B cell (primary cell): ENCODE measurements around the gene OGDHL. TPM values are rescaled to one million over a fixed set of nuclear protein-coding genes. Genes with fewer than 3 reads are reported as not detected.

ENCODE experiments used
- ATAC-seq: fragments of 200-7000 bp; cut with Tn5 transposase; one replicate; pipeline ENCODE4 v1.10.0; 2021; ENCODE audit warnings: low read depth, mild to moderate bottlenecking, moderate number of reproducible peaks, moderate library complexity
- CTCF ChIA-PET: fragments of 350-600 bp; sonication (Branson Sonifier 250); formaldehyde crosslinking; loops from one replicate; lab custom pipeline; 2021; ENCODE audit warnings: antibody characterized with exemption, inconsistent platforms; lab: Charles Lee
- POLR2A ChIA-PET: fragments of 350-600 bp; sonication (Branson Sonifier 250); formaldehyde crosslinking; loops from one replicate; lab custom pipeline; 2021; ENCODE audit warnings: antibody characterized with exemption; lab: Charles Lee
- DNase-seq: peaks from one replicate; pipeline ENCODE4 v3.0.0; 2013
- H2AFZ ChIP-seq: 2 replicates; pipeline ENCODE4 v1.6.1; 2012; ENCODE audit warnings: mild to moderate bottlenecking, low read depth, low read length; ENCODE audit not compliant: insufficient read depth, poor library complexity, severe bottlenecking
- H3K27ac ChIP-seq, 2 donors: 1 replicate in 1 of 2; 2 replicates in 1 of 2; pipeline ENCODE4 v1.5.1; 2012 to 2013; ENCODE audit warnings: low read length in 2 of 2, mild to moderate bottlenecking in 2 of 2, moderate library complexity in 1 of 2
- H3K27me3 ChIP-seq, 4 experiments: fragments of 200-600 bp in 1 of 4; sonication (generic) in 1 of 4; replicated peaks in 1 of 4; 1 replicate in 2 of 4; 2 replicates in 2 of 4; pipeline versions ENCODE4 v1.6.1 to v1.7.0; 2013 to 2016; ENCODE audit warnings: low read length in 3 of 4, mild to moderate bottlenecking in 2 of 4, mixed read lengths in 1 of 4, moderate library complexity in 1 of 4; ENCODE audit not compliant: insufficient read depth in 4 of 4, control insufficient read depth in 3 of 4; ENCODE audit errors: control extremely low read depth in 1 of 4
- H3K36me3 ChIP-seq, 2 experiments: replicated peaks in 1 of 2; 1 replicate in 1 of 2; 2 replicates in 1 of 2; pipeline versions ENCODE4 v1.6.1 to v1.7.1; 2013; ENCODE audit warnings: low read length in 1 of 2; ENCODE audit not compliant: insufficient read depth in 2 of 2, control insufficient read depth in 1 of 2; ENCODE audit errors: control extremely low read depth in 1 of 2, extremely low read depth in 1 of 2
- H3K4me1 ChIP-seq, 2 donors: fragments of 200-600 bp in 1 of 2; sonication (generic) in 1 of 2; 1 replicate in 1 of 2; 2 replicates in 1 of 2; pipeline versions ENCODE4 v1.5.1 to v1.6.1; 2013 to 2017; ENCODE audit warnings: low read length in 2 of 2; ENCODE audit not compliant: control insufficient read depth in 2 of 2, insufficient read depth in 2 of 2
- H3K4me2 ChIP-seq: replicated peaks from 2 replicates; pipeline ENCODE3; 2012; ENCODE audit warnings: mild to moderate bottlenecking, low read depth, low read length; ENCODE audit not compliant: poor library complexity, severe bottlenecking
- H3K4me3 ChIP-seq, 5 experiments: fragments of 200-600 bp in 1 of 5; sonication (generic) in 1 of 5; 1 replicate in 3 of 5; 2 replicates in 2 of 5; pipeline versions ENCODE4 v1.5.1 to v1.7.0; 2011 to 2016; ENCODE audit warnings: low read length in 4 of 5, mild to moderate bottlenecking in 4 of 5, low read depth in 2 of 5, control low read depth in 1 of 5, moderate library complexity in 1 of 5; ENCODE audit not compliant: insufficient read depth in 1 of 5; ENCODE audit errors: control extremely low read depth in 1 of 5, extremely low read depth in 1 of 5
- H3K79me2 ChIP-seq: fragments of 200-600 bp; sonication (generic); one replicate; pipeline ENCODE4 v1.6.0; 2016; ENCODE audit warnings: low read length; ENCODE audit not compliant: control insufficient read depth, insufficient read depth
- H3K9ac ChIP-seq: fragments of 200-600 bp; sonication (generic); 2 replicates; pipeline ENCODE4 v1.6.1; 2017; ENCODE audit warnings: mild to moderate bottlenecking, low read length, moderate library complexity
- H3K9me3 ChIP-seq, 3 donors: one replicate each; pipeline versions ENCODE4 v1.6.1 to v1.7.1; 2013; ENCODE audit warnings: low read length in 2 of 3; ENCODE audit not compliant: control insufficient read depth in 2 of 3, insufficient read depth in 1 of 3; ENCODE audit errors: control extremely low read depth in 1 of 3
- H4K20me1 ChIP-seq: 2 replicates; pipeline ENCODE4 v1.6.0; 2012; ENCODE audit warnings: mild to moderate bottlenecking, low read length; ENCODE audit not compliant: insufficient read depth, control insufficient read depth, poor library complexity, severe bottlenecking
- H3K27ac Mint-ChIP-seq: one replicate; pipeline ENCODE4 v1.8.0; 2021; ENCODE audit warnings: mixed read lengths
- H3K27me3 Mint-ChIP-seq: one replicate; pipeline ENCODE4 v1.8.0; 2021; ENCODE audit warnings: mixed read lengths
- H3K4me1 Mint-ChIP-seq: one replicate; pipeline ENCODE4 v1.8.0; 2021; ENCODE audit warnings: mixed read lengths
- H3K4me3 Mint-ChIP-seq: one replicate; pipeline ENCODE4 v1.8.0; 2021; ENCODE audit warnings: mixed read lengths
- H3K9me3 Mint-ChIP-seq: one replicate; pipeline ENCODE4 v1.8.0; 2022; ENCODE audit warnings: mixed read lengths; ENCODE audit not compliant: insufficient read depth
- CTCF ChIP-seq: fragments of 200-600 bp; IDR thresholded peaks from one replicate; pipeline ENCODE4 v1.8.0; 2022; ENCODE audit warnings: antibody characterized with exemption, mild to moderate bottlenecking
- EZH2 ChIP-seq: IDR thresholded peaks from 2 replicates; pipeline ENCODE4 v1.6.1; 2012; ENCODE audit warnings: borderline replicate concordance, low read depth, mild to moderate bottlenecking, moderate library complexity, low read length; ENCODE audit not compliant: insufficient read depth, poor library complexity, severe bottlenecking
- WGBS: methylation state at CpG from one replicate; pipeline ENCODE4 v1.1.5; 2013; ENCODE audit warnings: missing lambda C conversion rate; ENCODE audit not compliant: insufficient coverage; 5-methylcytosine and 5-hydroxymethylcytosine counted together
- intact Hi-C: fragments of 100-400 bp; cut with micrococcal nuclease; formaldehyde crosslinking; loops from one replicate; pipeline ENCODE4 v1.10.0; 2022
- polyA plus RNA-seq: library from polyadenylated mRNA; depleted of rRNA; stranded (reverse); fragments of >200 nt; gene quantifications from 2 replicates; pipeline ENCODE4 v1.2.3, GENCODE V29; 2012
- total RNA-seq, 2 donors: library from RNA; stranded (reverse); fragments of 120-200 nt in 1 of 2; gene quantifications; 1 replicate in 1 of 2; 2 replicates in 1 of 2; pipeline versions ENCODE4 v1.2.3 to v1.2.4, GENCODE V29; 2013 to 2022

OGDHL gene
- total and polyA plus RNA-seq, 2 donors (not counting 1 experiment from before 2014, with no cell fraction given) = not detected

GRCh38 chr10:49758249-49758930 is 3.7 kb downstream of the OGDHL start:
- Histone ChIP-seq H3K4me2 (no peak overlapping the region), H4K20me1 (no peaks in the 10 kb centered on the region), H3K27ac (no peak overlapping the region), H3K4me3 (no peak overlapping the region), H3K36me3 (no peaks in the 10 kb centered on the region), H3K79me2 (no peaks in the 10 kb centered on the region), H3K9me3 (peaks cover 0 to 11% (median 0%) of the 10 kb centered on the region in 3 donors), H3K4me1 (peaks cover 6 to 13% of the 10 kb centered on the region in 2 donors), H2AFZ (no peak overlapping the region), H3K27me3 (peaks cover 0 to 30% (median 6%) of the 10 kb centered on the region in 4 experiments), H3K9ac (no peak overlapping the region)
- H3K9me3 Mint-ChIP-seq = no peaks in the 10 kb centered on the region
- no peak overlapping the region for H3K4me3 Mint-ChIP-seq
- H3K4me1 Mint-ChIP-seq = peaks cover 8% of the 10 kb centered on the region
- DNase-seq = no peak
- H3K27ac Mint-ChIP-seq = no peak overlapping the region
- intact Hi-C loops = no loop called here
- ChIA-PET CTCF (no interaction called here), POLR2A (no interaction called here)
- 96% methylated on average over 12 of the region's 15 CpGs for WGBS
- peaks cover 28% of the 10 kb centered on the region for H3K27me3 Mint-ChIP-seq
- TF ChIP-seq EZH2 (no peak), CTCF (no peak)
- ATAC-seq = no peak

- ChIA-PET POLR2A (no interaction called here), CTCF (no interaction called here)
- peaks cover 3 to 6% of the 10 kb centered on the region in 2 donors for H3K4me1 ChIP-seq
- H3K79me2 ChIP-seq = no peaks in the 10 kb centered on the region
- H2AFZ ChIP-seq = no peak overlapping the region
- whole genome bisulfite sequencing = 89% methylated on average over 6 of the region's 6 CpGs
- H3K27me3 Mint-ChIP-seq = peaks cover 25% of the 10 kb centered on the region
- intact Hi-C loops = no loop called here
- H3K9me3 ChIP-seq = peaks cover 0 to 7% (median 0%) of the 10 kb centered on the region in 3 donors
- no peaks in the 10 kb centered on the region for H3K9me3 Mint-ChIP-seq
- H3K27ac Mint-ChIP-seq = no peak overlapping the region
- no peak overlapping the region for H3K27ac ChIP-seq
- no peaks in the 10 kb centered on the region for H4K20me1 ChIP-seq
- no peak for TF ChIP-seq EZH2
- no peak for TF ChIP-seq CTCF
- DNase-seq = no peak
- H3K27me3 ChIP-seq = peaks cover 0 to 24% (median 2%) of the 10 kb centered on the region in 4 experiments
- H3K9ac ChIP-seq = no peak overlapping the region
- H3K4me3 Mint-ChIP-seq = no peak overlapping the region
- H3K4me1 Mint-ChIP-seq = peaks cover 2% of the 10 kb centered on the region
- H3K4me2 ChIP-seq = no peak overlapping the region
- H3K4me3 ChIP-seq = no peak overlapping the region
- ATAC-seq = no peak
- no peaks in the 10 kb centered on the region for H3K36me3 ChIP-seq
Observed at GRCh38 chr10:49756641-49757040, 5.5 kb downstream of the OGDHL start.
